H9 (cell line): ENCODE measurements around the gene CAMTA1. TPM values are rescaled to one million over a fixed set of nuclear protein-coding genes. Genes with fewer than 3 reads are reported as not detected.

ENCODE experiments used
- DNase-seq: peaks from one replicate; pipeline ENCODE4 v3.0.0-alpha.2; 2017
- H2AFZ ChIP-seq: one replicate; pipeline ENCODE4 v1.6.1; 2013; ENCODE audit warnings: mild to moderate bottlenecking, low read length, control low read depth, moderate library complexity
- H2AK5ac ChIP-seq: 2 replicates; pipeline ENCODE4 v1.6.1; 2013; ENCODE audit warnings: low read length, control low read depth, mixed read lengths; ENCODE audit not compliant: insufficient read length
- H2BK120ac ChIP-seq: one replicate; pipeline ENCODE4 v1.6.1; 2013; ENCODE audit warnings: low read depth, mild to moderate bottlenecking, low read length, control low read depth, inconsistent platforms; ENCODE audit not compliant: poor library complexity, severe bottlenecking
- H2BK12ac ChIP-seq: 2 replicates; pipeline ENCODE4 v1.6.1; 2013; ENCODE audit warnings: low read length, control low read depth, mixed read lengths, low read depth; ENCODE audit not compliant: insufficient read length
- H2BK15ac ChIP-seq: 2 replicates; pipeline ENCODE4 v1.6.1; 2013; ENCODE audit warnings: low read depth, low read length, control low read depth
- H2BK20ac ChIP-seq: one replicate; pipeline ENCODE4 v1.6.1; 2013; ENCODE audit warnings: low read depth, mild to moderate bottlenecking, low read length, control low read depth, inconsistent platforms; ENCODE audit not compliant: poor library complexity, severe bottlenecking
- H2BK5ac ChIP-seq: 2 replicates; pipeline ENCODE4 v1.6.1; 2013; ENCODE audit warnings: low read length, control low read depth, mixed read lengths; ENCODE audit not compliant: insufficient read length
- H3K14ac ChIP-seq: 2 replicates; pipeline ENCODE4 v1.6.1; 2013; ENCODE audit warnings: low read length, control low read depth; ENCODE audit not compliant: insufficient read depth
- H3K18ac ChIP-seq: 2 replicates; pipeline ENCODE4 v1.6.1; 2013; ENCODE audit warnings: low read depth, mild to moderate bottlenecking, mixed read lengths, low read length, control low read depth; ENCODE audit not compliant: insufficient read length
- H3K23ac ChIP-seq: 2 replicates; pipeline ENCODE4 v1.6.1; 2013; ENCODE audit warnings: low read length, control low read depth, mixed read lengths, low read depth; ENCODE audit not compliant: insufficient read length
- H3K23me2 ChIP-seq: 2 replicates; pipeline ENCODE4 v1.6.1; 2013; ENCODE audit warnings: low read depth, mild to moderate bottlenecking, mixed read lengths, low read length, control low read depth; ENCODE audit not compliant: insufficient read length, poor library complexity, severe bottlenecking
- H3K27ac ChIP-seq: 2 replicates; pipeline ENCODE4 v1.5.1; 2013; ENCODE audit warnings: low read length, control low read depth, mixed read lengths, low read depth; ENCODE audit not compliant: insufficient read length
- H3K27me3 ChIP-seq: 2 replicates; pipeline ENCODE4 v1.6.1; 2013; ENCODE audit warnings: low read length, control low read depth, inconsistent platforms; ENCODE audit not compliant: insufficient read depth
- H3K4ac ChIP-seq: 2 replicates; pipeline ENCODE4 v1.6.1; 2013; ENCODE audit warnings: low read depth, mild to moderate bottlenecking, control low read depth, inconsistent platforms, low read length, moderate library complexity
- H3K4me1 ChIP-seq: 2 replicates; pipeline ENCODE4 v1.6.1; 2013; ENCODE audit warnings: low read length, control low read depth, inconsistent platforms; ENCODE audit not compliant: insufficient read depth
- H3K4me2 ChIP-seq: 2 replicates; pipeline ENCODE4 v1.6.1; 2013; ENCODE audit warnings: low read length, control low read depth, mixed read lengths; ENCODE audit not compliant: insufficient read length, insufficient read depth
- H3K56ac ChIP-seq: 2 replicates; pipeline ENCODE4 v1.6.1; 2013; ENCODE audit warnings: low read depth, mild to moderate bottlenecking, mixed read lengths, low read length, control low read depth; ENCODE audit not compliant: insufficient read length
- H3K79me1 ChIP-seq: 2 replicates; pipeline ENCODE4 v1.6.1; 2013; ENCODE audit warnings: low read depth, mild to moderate bottlenecking, moderate library complexity, low read length, control low read depth, inconsistent platforms; ENCODE audit not compliant: insufficient read depth, poor library complexity, severe bottlenecking
- H3K79me2 ChIP-seq: 2 replicates; pipeline ENCODE4 v1.6.1; 2013; ENCODE audit warnings: low read length, control low read depth, inconsistent platforms; ENCODE audit not compliant: insufficient read depth
- H3K9ac ChIP-seq: 2 replicates; pipeline ENCODE4 v1.6.1; 2013; ENCODE audit warnings: low read length, control low read depth, mixed read lengths; ENCODE audit not compliant: insufficient read length; ENCODE audit errors: extremely low read depth
- H3K9me3 ChIP-seq: one replicate; pipeline ENCODE4 v1.6.1; 2013; ENCODE audit warnings: low read depth, low read length, inconsistent platforms; ENCODE audit not compliant: control insufficient read depth
- H3T11ph ChIP-seq: one replicate; pipeline ENCODE4 v1.6.1; 2013; ENCODE audit warnings: mild to moderate bottlenecking, low read length, control low read depth, inconsistent platforms
- H4K20me1 ChIP-seq: one replicate; pipeline ENCODE4 v1.6.1; 2013; ENCODE audit not compliant: control insufficient read depth, insufficient read length, insufficient read depth
- H4K5ac ChIP-seq: 2 replicates; pipeline ENCODE4 v1.6.1; 2013; ENCODE audit warnings: low read depth, mild to moderate bottlenecking, mixed read lengths, low read length, control low read depth; ENCODE audit not compliant: insufficient read length
- H4K8ac ChIP-seq: replicated peaks from 2 replicates; pipeline ENCODE4 v1.6.1; 2013; ENCODE audit warnings: low read length, control low read depth, mixed read lengths, low read depth; ENCODE audit not compliant: insufficient read length
- H4K91ac ChIP-seq: 2 replicates; pipeline ENCODE4 v1.6.1; 2013; ENCODE audit warnings: low read depth, mild to moderate bottlenecking, moderate library complexity, mixed read lengths, low read length, control low read depth; ENCODE audit not compliant: insufficient read length
- H3K27ac Mint-ChIP-seq, 3 experiments: 2 replicates in 2 of 3; 3 replicates in 1 of 3; pipeline ENCODE4 v1.8.0; 2020 to 2021; ENCODE audit warnings: mixed read lengths in 3 of 3, mild to moderate bottlenecking in 1 of 3, moderate library complexity in 1 of 3
- H3K27me3 Mint-ChIP-seq: 2 replicates; pipeline ENCODE4 v1.8.0; 2021; ENCODE audit warnings: low read depth, mild to moderate bottlenecking, moderate library complexity, mixed read lengths
- H3K36me3 Mint-ChIP-seq, 3 experiments: 2 replicates in 2 of 3; 3 replicates in 1 of 3; pipeline ENCODE4 v1.8.0; 2020 to 2021; ENCODE audit warnings: low read depth in 3 of 3, mixed read lengths in 3 of 3; ENCODE audit not compliant: insufficient read depth in 1 of 3
- H3K4me1 Mint-ChIP-seq, 2 experiments: 2 replicates each; pipeline ENCODE4 v1.8.0; 2020; ENCODE audit warnings: mixed read lengths in 2 of 2
- H3K4me3 Mint-ChIP-seq, 2 experiments: 2 replicates in 1 of 2; 3 replicates in 1 of 2; pipeline ENCODE4 v1.8.0; 2020 to 2021; ENCODE audit warnings: mild to moderate bottlenecking in 2 of 2, mixed read lengths in 2 of 2, moderate library complexity in 1 of 2
- H3K9me3 Mint-ChIP-seq, 2 experiments: 2 replicates in 1 of 2; 3 replicates in 1 of 2; pipeline ENCODE4 v1.8.0; 2020; ENCODE audit warnings: mild to moderate bottlenecking in 2 of 2, mixed read lengths in 2 of 2, moderate library complexity in 1 of 2
- WGBS: extraction: QIAGEN DNeasy Blood & Tissue Kit; methylation state at CpG from one replicate; pipeline ENCODE4 v1.1.7; 2013; ENCODE audit warnings: missing lambda C conversion rate, low lambda C conversion rate, mixed read lengths; ENCODE audit not compliant: insufficient read length; ENCODE audit errors: extremely low coverage; 5-methylcytosine and 5-hydroxymethylcytosine counted together
- total RNA-seq: library from RNA; stranded (reverse); gene quantifications from 2 replicates; pipeline ENCODE4 v1.2.1, GENCODE V29; 2021
- TF ChIP-seq, protein P1 (sequence below): fragments of 200-600 bp; sonication (generic); conservative IDR thresholded peaks from 3 replicates; pipeline ENCODE4 v1.8.0; 2021; ENCODE audit warnings: antibody characterized with exemption, mild to moderate bottlenecking

Gene CAMTA1
- total RNA-seq, 1 experiment from 2014 or later = 115 TPM

DNA sequence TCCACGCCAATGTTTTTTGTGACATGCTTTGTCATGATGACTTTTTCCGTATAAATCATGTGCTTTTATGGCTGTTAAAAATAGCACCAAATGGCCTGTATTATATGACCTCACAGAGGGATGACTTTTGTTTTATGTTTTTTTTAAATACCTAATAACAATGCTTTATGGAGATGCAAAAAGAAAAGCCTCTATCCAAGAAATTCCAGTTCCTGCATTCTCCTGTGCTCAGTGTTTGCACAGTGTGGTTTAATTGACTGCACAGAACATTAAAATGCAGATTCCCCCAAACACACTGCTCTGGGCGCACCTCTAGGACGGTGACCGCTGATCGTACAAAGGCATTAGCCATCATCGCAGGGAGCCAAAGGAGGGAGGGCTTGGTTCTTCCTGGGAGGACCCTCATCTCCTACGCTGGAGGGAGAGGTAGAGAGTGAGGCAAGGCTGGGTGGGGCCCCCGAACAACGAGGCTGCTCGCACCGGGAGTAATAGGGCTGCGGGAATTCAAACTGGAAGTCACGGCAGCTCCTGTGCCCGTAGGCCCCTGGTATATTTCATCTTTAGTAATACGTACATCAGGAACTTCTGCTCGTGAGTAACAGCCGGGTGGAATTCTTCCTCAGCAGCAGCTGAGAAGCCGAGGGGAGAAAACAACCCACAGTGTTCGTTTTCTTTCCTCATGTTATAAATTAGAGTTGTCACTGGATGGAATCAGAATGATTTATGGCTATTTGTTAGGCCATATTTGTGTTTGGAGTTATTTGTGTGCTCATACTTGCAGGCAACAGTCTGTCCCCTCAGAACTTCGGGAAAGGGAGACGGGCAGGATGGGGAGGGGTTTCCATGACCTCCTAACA, 465.6 kb downstream of the CAMTA1 start:
- H3K27ac Mint-ChIP-seq = peak overlapping the region in 1 of 3 experiments; percentile 22; a peak in 1 of 7 replicates
- H3K4me1 Mint-ChIP-seq = peaks cover 10 to 13% of the 10 kb centered on the region in 2 experiments
- H3K4me3 Mint-ChIP-seq = no peak overlapping the region

More for the DNA sequence above, 465.6 kb downstream of the CAMTA1 start:
- no CpG with 5 or more reads among the region's 22 CpGs for WGBS
- no peak overlapping the region for H3K4me2 ChIP-seq
- no peaks in the 10 kb centered on the region for H4K20me1 ChIP-seq
- Mint-ChIP-seq H3K27me3 (no peaks in the 10 kb centered on the region; the same call in none of the 2 replicates), H3K9me3 (no peaks in the 10 kb centered on the region), H3K36me3 (no peaks in the 10 kb centered on the region)
- H3K27ac ChIP-seq = no peak overlapping the region
- no peaks in the 10 kb centered on the region for H3K9me3 ChIP-seq
- TF ChIP-seq, protein P1, sequence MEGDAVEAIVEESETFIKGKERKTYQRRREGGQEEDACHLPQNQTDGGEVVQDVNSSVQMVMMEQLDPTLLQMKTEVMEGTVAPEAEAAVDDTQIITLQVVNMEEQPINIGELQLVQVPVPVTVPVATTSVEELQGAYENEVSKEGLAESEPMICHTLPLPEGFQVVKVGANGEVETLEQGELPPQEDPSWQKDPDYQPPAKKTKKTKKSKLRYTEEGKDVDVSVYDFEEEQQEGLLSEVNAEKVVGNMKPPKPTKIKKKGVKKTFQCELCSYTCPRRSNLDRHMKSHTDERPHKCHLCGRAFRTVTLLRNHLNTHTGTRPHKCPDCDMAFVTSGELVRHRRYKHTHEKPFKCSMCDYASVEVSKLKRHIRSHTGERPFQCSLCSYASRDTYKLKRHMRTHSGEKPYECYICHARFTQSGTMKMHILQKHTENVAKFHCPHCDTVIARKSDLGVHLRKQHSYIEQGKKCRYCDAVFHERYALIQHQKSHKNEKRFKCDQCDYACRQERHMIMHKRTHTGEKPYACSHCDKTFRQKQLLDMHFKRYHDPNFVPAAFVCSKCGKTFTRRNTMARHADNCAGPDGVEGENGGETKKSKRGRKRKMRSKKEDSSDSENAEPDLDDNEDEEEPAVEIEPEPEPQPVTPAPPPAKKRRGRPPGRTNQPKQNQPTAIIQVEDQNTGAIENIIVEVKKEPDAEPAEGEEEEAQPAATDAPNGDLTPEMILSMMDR = no peak
- no peak overlapping the region for H3K23ac ChIP-seq
- no peaks in the 10 kb centered on the region for H3K23me2 ChIP-seq
- no peak overlapping the region for H2AK5ac ChIP-seq
- H2BK20ac ChIP-seq = no peak overlapping the region
- H3K4me1 ChIP-seq = no peaks in the 10 kb centered on the region
- H2AFZ ChIP-seq = no peak overlapping the region
- DNase-seq = no peak
- H3T11ph ChIP-seq = no peak overlapping the region
- H3K9ac ChIP-seq = no peak overlapping the region
- H2BK120ac ChIP-seq = no peak overlapping the region
- H3K56ac ChIP-seq = no peak overlapping the region
- H2BK12ac ChIP-seq = no peak overlapping the region
- no peaks in the 10 kb centered on the region for H3K79me2 ChIP-seq
- no peaks in the 10 kb centered on the region for H3K79me1 ChIP-seq
- H3K18ac ChIP-seq = no peak overlapping the region
- H3K14ac ChIP-seq = no peak overlapping the region; the same call in 1 of the 2 replicates
- no peak overlapping the region for H4K5ac ChIP-seq
- no peak overlapping the region for H3K4ac ChIP-seq
- H2BK15ac ChIP-seq = no peak overlapping the region
- H3K27me3 ChIP-seq = no peaks in the 10 kb centered on the region
- no peak overlapping the region for H2BK5ac ChIP-seq
- H4K91ac ChIP-seq = no peak overlapping the region
- H4K8ac ChIP-seq = no peak overlapping the region
